HG03025 (cell line): ENCODE measurements around the gene BSN.

ENCODE experiments used
- ATAC-seq: cut with Tn5 transposase; IDR thresholded peaks from one replicate; pipeline ENCODE4 v1.9.1; 2021; ENCODE audit warnings: mild to moderate bottlenecking, moderate library complexity; ENCODE audit not compliant: unreplicated experiment, low FRiP score

The BSN gene

GRCh38 chr3:49553692-49554632 lies at the start of gene BSN:
TSS of gene BSN (plus strand) at chr3:49554477. CDS start at chr3:49554603, 126 bp downstream.
- peak; percentile 77 for ATAC-seq

GRCh38 chr3:49506906-49507305 lies 47.4 kb upstream of the BSN start:
- ATAC-seq: no peak

GRCh38 chr3:49509028-49509561 lies 45.2 kb upstream of the BSN start:
- no peak for ATAC-seq

- ATAC-seq: no peak
These were observed 42.6 kb upstream of the BSN start for GRCh38 chr3:49511639-49512038.

GRCh38 chr3:49512781-49513355 lies 41.4 kb upstream of the BSN start:
- ATAC-seq: no peak

- ATAC-seq: no peak
These were observed 40.7 kb upstream of the BSN start for GRCh38 chr3:49513494-49514124.

GRCh38 chr3:49518016-49518415 lies 36.3 kb upstream of the BSN start:
- ATAC-seq: no peak

GRCh38 chr3:49518441-49518840 lies 35.8 kb upstream of the BSN start:
- no peak for ATAC-seq

- ATAC-seq: no peak
These were observed 35.0 kb upstream of the BSN start for GRCh38 chr3:49519296-49519695.

- ATAC-seq: no peak
These were observed 34.3 kb upstream of the BSN start for GRCh38 chr3:49519916-49520385.

GRCh38 chr3:49523756-49524747 lies 30.2 kb upstream of the BSN start:
- no peak for ATAC-seq

GRCh38 chr3:49529567-49529966 lies 24.7 kb upstream of the BSN start:
- ATAC-seq: no peak

GRCh38 chr3:49530231-49530630 lies 24.0 kb upstream of the BSN start:
- ATAC-seq: no peak

GRCh38 chr3:49530701-49531100 lies 23.6 kb upstream of the BSN start:
- no peak for ATAC-seq

- ATAC-seq: no peak
These were observed 23.1 kb upstream of the BSN start for GRCh38 chr3:49531218-49531617.

- no peak for ATAC-seq
These were observed 22.6 kb upstream of the BSN start for GRCh38 chr3:49531715-49532114.

GRCh38 chr3:49533031-49533430 lies 21.2 kb upstream of the BSN start:
- ATAC-seq: no peak

- no peak for ATAC-seq
These were observed 20.3 kb upstream of the BSN start for GRCh38 chr3:49533786-49534519.
